Amniotic stem cell (primary cell): ENCODE measurements around the gene PSME4.

ENCODE experiments used
- DNase-seq: peaks from one replicate; lab custom pipeline; 2025; lab: John Stamatoyannopoulos, UW

Gene PSME4

GRCh38 chr2:53970724-53971602 is at the start of gene PSME4:
PSME4 (minus strand) TSS chr2:53970993; CDS start chr2:53970784, 209 bp downstream.
- DNase-seq, result peak; percentile 68

- peak; percentile 7 for DNase-seq
Observed at GRCh38 chr2:54015798-54016699, 45.3 kb upstream of the PSME4 start.

GRCh38 chr2:54013996-54014395 is 43.2 kb upstream of the PSME4 start:
- no peak for DNase-seq

GRCh38 chr2:54012538-54013141 is 41.8 kb upstream of the PSME4 start:
- no peak for DNase-seq

- no peak for DNase-seq
Observed at GRCh38 chr2:54009549-54009948, 38.8 kb upstream of the PSME4 start.

GRCh38 chr2:54008439-54008838 is 37.6 kb upstream of the PSME4 start:
- no peak for DNase-seq

GRCh38 chr2:54000524-54000923 is 29.7 kb upstream of the PSME4 start:
- no peak for DNase-seq

- DNase-seq, result no peak
Observed at GRCh38 chr2:54000122-54000521, 29.3 kb upstream of the PSME4 start.

GRCh38 chr2:53998834-53999233 is 28.0 kb upstream of the PSME4 start:
- no peak for DNase-seq

- no peak for DNase-seq
Observed at GRCh38 chr2:53994818-53995808, 24.3 kb upstream of the PSME4 start.

GRCh38 chr2:53991948-53992347 is 21.2 kb upstream of the PSME4 start:
- DNase-seq, result no peak

- DNase-seq, result no peak
Observed at GRCh38 chr2:53989210-53989862, 18.5 kb upstream of the PSME4 start.

- DNase-seq, result peak; percentile 25
Observed at GRCh38 chr2:53987336-53987921, 16.6 kb upstream of the PSME4 start.

GRCh38 chr2:53985646-53986045 is 14.9 kb upstream of the PSME4 start:
- no peak for DNase-seq

GRCh38 chr2:53969968-53970723 is 647 bp downstream of the PSME4 start:
- DNase-seq, result no peak

GRCh38 chr2:53969285-53969967 is 1.4 kb downstream of the PSME4 start:
- DNase-seq, result peak; percentile 71

GRCh38 chr2:53964987-53965687 is 5.7 kb downstream of the PSME4 start:
- DNase-seq, result no peak

- DNase-seq, result no peak
Observed at GRCh38 chr2:53964257-53964952, 6.4 kb downstream of the PSME4 start.
